HepG2 (cell line): ENCODE results near the gene METTL25. TPM values are rescaled to one million over a fixed set of nuclear protein-coding genes. Genes with fewer than 3 reads are reported as not detected.
A peak's percentile ranks its signal among the peaks of the same experiment; 100 is the strongest.

Experiments
- ARHGAP35 ChIP-seq: sonication (generic); formaldehyde crosslinking; IDR thresholded peaks from 2 replicates; pipeline ENCODE4 v1.9.0; 2022; ENCODE audit warnings: mild to moderate bottlenecking, inconsistent platforms, moderate library complexity, missing genetic modification reagents, borderline replicate concordance
- BCL3 ChIP-seq: sonication (generic); formaldehyde crosslinking; IDR thresholded peaks from 2 replicates; pipeline ENCODE4 v1.5.1; 2020; ENCODE audit warnings: mild to moderate bottlenecking, missing genetic modification reagents, moderate library complexity
- CEBPG ChIP-seq: IDR thresholded peaks from 2 replicates; pipeline ENCODE4 v1.6.1; 2016
- CHCHD3 ChIP-seq: sonication (generic); formaldehyde crosslinking; IDR thresholded peaks from 2 replicates; pipeline ENCODE4 v1.8.0; 2022; ENCODE audit warnings: mild to moderate bottlenecking, missing genetic modification reagents, moderate library complexity
- FOSL1 ChIP-seq: sonication (generic); formaldehyde crosslinking; IDR thresholded peaks from 2 replicates; pipeline ENCODE4 v1.9.0; 2021; ENCODE audit warnings: missing genetic modification reagents, borderline replicate concordance
- KLF16 ChIP-seq, 2 experiments: sonication (generic) in 1 of 2; formaldehyde crosslinking in 1 of 2; IDR thresholded peaks; 2 replicates each; pipeline versions ENCODE4 v1.6.1 to v1.8.0; 2016 to 2023; ENCODE audit warnings: missing genetic modification reagents in 2 of 2, missing compliant biosample characterization in 1 of 2
- LCORL ChIP-seq, 2 experiments: fragments of 450-650 bp in 1 of 2; sonication (generic) in 1 of 2; formaldehyde crosslinking in 1 of 2; IDR thresholded peaks; 2 replicates each; pipeline versions ENCODE4 v1.5.0 to v1.6.1; 2017 to 2020; ENCODE audit warnings: antibody characterized with exemption in 1 of 2, missing genetic modification reagents in 1 of 2
- MAFG ChIP-seq: sonication (generic); formaldehyde crosslinking; IDR thresholded peaks from 2 replicates; pipeline ENCODE4 v1.5.1; 2020; ENCODE audit warnings: mild to moderate bottlenecking, missing genetic modification reagents
- MEF2D ChIP-seq: sonication (generic); formaldehyde crosslinking; IDR thresholded peaks from 2 replicates; pipeline ENCODE4 v1.5.1; 2020; ENCODE audit warnings: mild to moderate bottlenecking, missing genetic modification reagents
- NFIB ChIP-seq: sonication (generic); formaldehyde crosslinking; IDR thresholded peaks from 2 replicates; pipeline ENCODE4 v1.9.0; 2021; ENCODE audit warnings: missing genetic modification reagents, mild to moderate bottlenecking, borderline replicate concordance
- NPAS2 ChIP-seq: sonication (generic); formaldehyde crosslinking; IDR thresholded peaks from 2 replicates; pipeline ENCODE4 v1.8.0; 2022; ENCODE audit warnings: mild to moderate bottlenecking, missing genetic modification reagents, borderline replicate concordance
- SATB2 ChIP-seq: sonication (generic); formaldehyde crosslinking; IDR thresholded peaks from 2 replicates; pipeline ENCODE4 v1.5.0; 2020; ENCODE audit warnings: missing genetic modification reagents
- TAF1 ChIP-seq: sonication (generic); formaldehyde crosslinking; IDR thresholded peaks from 2 replicates; pipeline ENCODE4 v1.4.0; 2020; ENCODE audit warnings: missing genetic modification reagents
- THAP11 ChIP-seq: IDR thresholded peaks from 2 replicates; pipeline ENCODE4 v1.6.1; 2016; ENCODE audit warnings: missing biosample characterization, missing genetic modification reagents
- TSC22D2 ChIP-seq: sonication (generic); formaldehyde crosslinking; IDR thresholded peaks from 2 replicates; pipeline ENCODE4 v1.5.1; 2020; ENCODE audit warnings: missing genetic modification reagents, mild to moderate bottlenecking, borderline replicate concordance
- ZBTB46 ChIP-seq: sonication (generic); formaldehyde crosslinking; IDR thresholded peaks from 2 replicates; pipeline ENCODE4 v1.4.0; 2020; ENCODE audit warnings: mild to moderate bottlenecking, missing genetic modification reagents, borderline replicate concordance
- ZNF207 ChIP-seq: fragments of 450-650 bp; IDR thresholded peaks from 2 replicates; pipeline ENCODE4 v1.6.1; 2016; ENCODE audit warnings: antibody characterized with exemption, borderline replicate concordance
- ZNF282 ChIP-seq: fragments of 450-650 bp; IDR thresholded peaks from 2 replicates; pipeline ENCODE4 v1.6.1; 2018; ENCODE audit not compliant: partially characterized antibody
- ZNF383 ChIP-seq: sonication (generic); formaldehyde crosslinking; IDR thresholded peaks from 2 replicates; pipeline ENCODE4 v1.4.0; 2020; ENCODE audit warnings: missing genetic modification reagents, mild to moderate bottlenecking, borderline replicate concordance
- ZNF570 ChIP-seq: sonication (generic); formaldehyde crosslinking; IDR thresholded peaks from 2 replicates; pipeline ENCODE4 v1.4.0; 2020; ENCODE audit warnings: mild to moderate bottlenecking, missing genetic modification reagents, borderline replicate concordance
- ZNF572 ChIP-seq: sonication (generic); formaldehyde crosslinking; IDR thresholded peaks from 2 replicates; pipeline ENCODE4 v1.5.1; 2020; ENCODE audit warnings: mild to moderate bottlenecking, missing genetic modification reagents
- ZNF576 ChIP-seq: sonication (generic); formaldehyde crosslinking; IDR thresholded peaks from 2 replicates; pipeline ENCODE4 v1.4.0; 2020; ENCODE audit warnings: mild to moderate bottlenecking, missing genetic modification reagents
- ZNF615 ChIP-seq: sonication (generic); formaldehyde crosslinking; IDR thresholded peaks from 2 replicates; pipeline ENCODE4 v1.5.0; 2020; ENCODE audit warnings: mild to moderate bottlenecking, missing genetic modification reagents, borderline replicate concordance
- ZNF75D ChIP-seq: sonication (generic); formaldehyde crosslinking; IDR thresholded peaks from 2 replicates; pipeline ENCODE4 v1.8.1; 2023; ENCODE audit warnings: missing genetic modification reagents, mild to moderate bottlenecking, borderline replicate concordance
- ZNF782 ChIP-seq: sonication (generic); formaldehyde crosslinking; IDR thresholded peaks from 2 replicates; pipeline ENCODE4 v1.4.0; 2020; ENCODE audit warnings: missing genetic modification reagents, mild to moderate bottlenecking, borderline replicate concordance
- ZNF879 ChIP-seq: sonication (generic); formaldehyde crosslinking; IDR thresholded peaks from 2 replicates; pipeline ENCODE4 v1.8.1; 2023; ENCODE audit warnings: missing genetic modification reagents
- polyA plus RNA-seq, 8 experiments: library from polyadenylated mRNA; depleted of rRNA in 3 of 8; stranded (reverse) in 7 of 8; unstranded in 1 of 8; fragments of >200 nt; fragmentation: Illumina TruSeq in 4 of 8; extraction: Trizol in 4 of 8; gene quantifications; 2 replicates each; pipeline versions ENCODE4 v1.2.1 to v1.2.3, GENCODE V29; 2011 to 2016; ENCODE audit warnings: low read depth in 4 of 8, missing spikeins in 1 of 8, mixed read lengths in 1 of 8; ENCODE audit not compliant: insufficient read depth in 1 of 8
- total RNA-seq, 5 experiments: library from RNA; depleted of rRNA; stranded (reverse); fragments of >200 nt; fragmentation: Illumina TruSeq; extraction: Trizol; gene quantifications; 2 replicates each; pipeline ENCODE4 v1.2.3, GENCODE V29; 2016; ENCODE audit warnings: low read depth in 1 of 5
- TF ChIP-seq, protein P1 (sequence below): sonication (generic); formaldehyde crosslinking; IDR thresholded peaks from 2 replicates; pipeline ENCODE4 v1.5.0; 2020; ENCODE audit warnings: mild to moderate bottlenecking, missing genetic modification reagents, borderline replicate concordance

METTL25 gene
- total and polyA plus RNA-seq, 2 of the 13 experiments (the other 11 are each of a cell fraction or from before 2014, with no cell fraction given): 2.2 to 7.8 TPM

GRCh38 chr12:82314406-82314892 is 43.9 kb upstream of the METTL25 start (continued):
- TF ChIP-seq FOSL1 (CRISPR knock-in tag): no peak
- TF ChIP-seq ZNF615 (CRISPR knock-in tag): no peak
- TF ChIP-seq ARHGAP35 (CRISPR knock-in tag): no peak
- TF ChIP-seq ZNF207: no peak
- TF ChIP-seq ZNF879 (CRISPR knock-in tag): no peak
- TF ChIP-seq ZNF572 (CRISPR knock-in tag): 0 out of 2 replicates have a peak, but pooled peaks have one; percentile 38
- TF ChIP-seq LCORL (IDR thresholded peaks at IDR 0.05): no peak
- TF ChIP-seq LCORL (CRISPR knock-in tag; IDR thresholded peaks at IDR 0.05): 0 out of 2 replicates have a peak, but pooled peaks have one; percentile 27
- TF ChIP-seq NFIB (CRISPR knock-in tag): no peak
- 0 out of 2 replicates have a peak, but pooled peaks have one; percentile 45 for TF ChIP-seq CEBPG
- TF ChIP-seq BCL3 (CRISPR knock-in tag): peak; percentile 86
- TF ChIP-seq CHCHD3 (CRISPR knock-in tag): no peak
- TF ChIP-seq ZNF383 (CRISPR knock-in tag): no peak
- no peak for TF ChIP-seq TSC22D2
- TF ChIP-seq ZBTB46: no peak
- TF ChIP-seq TAF1 (CRISPR knock-in tag): no peak
- TF ChIP-seq ZNF75D (CRISPR knock-in tag): no peak
- 0 out of 4 replicates have a peak, but pooled peaks of 1 of the 2 experiments have one; percentile 36 for TF ChIP-seq KLF16 (CRISPR knock-in tag; IDR thresholded peaks at IDR 0.05)
- TF ChIP-seq ZNF576 (CRISPR knock-in tag): no peak
- no peak for TF ChIP-seq MAFG (CRISPR knock-in tag)
- TF ChIP-seq SATB2 (CRISPR knock-in tag): no peak
- no peak for TF ChIP-seq ZNF282
- TF ChIP-seq NPAS2 (CRISPR knock-in tag): no peak
- no peak for TF ChIP-seq ZNF570 (CRISPR knock-in tag)
- no peak for TF ChIP-seq ZNF782
- no peak for TF ChIP-seq THAP11 (CRISPR knock-in tag)
- TF ChIP-seq, protein P1, sequence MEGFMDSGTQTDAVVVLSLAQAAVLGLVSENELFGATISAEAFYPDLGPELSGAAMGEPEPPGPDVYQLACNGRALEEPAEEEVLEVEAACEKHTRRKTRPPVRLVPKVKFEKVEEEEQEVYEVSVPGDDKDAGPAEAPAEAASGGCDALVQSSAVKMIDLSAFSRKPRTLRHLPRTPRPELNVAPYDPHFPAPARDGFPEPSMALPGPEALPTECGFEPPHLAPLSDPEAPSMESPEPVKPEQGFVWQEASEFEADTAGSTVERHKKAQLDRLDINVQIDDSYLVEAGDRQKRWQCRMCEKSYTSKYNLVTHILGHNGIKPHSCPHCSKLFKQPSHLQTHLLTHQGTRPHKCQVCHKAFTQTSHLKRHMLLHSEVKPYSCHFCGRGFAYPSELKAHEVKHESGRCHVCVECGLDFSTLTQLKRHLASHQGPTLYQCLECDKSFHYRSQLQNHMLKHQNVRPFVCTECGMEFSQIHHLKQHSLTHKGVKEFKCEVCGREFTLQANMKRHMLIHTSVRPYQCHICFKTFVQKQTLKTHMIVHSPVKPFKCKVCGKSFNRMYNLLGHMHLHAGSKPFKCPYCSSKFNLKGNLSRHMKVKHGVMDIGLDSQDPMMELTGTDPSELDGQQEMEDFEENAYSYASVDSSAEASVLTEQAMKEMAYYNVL (CRISPR knock-in tag): no peak
- no peak for TF ChIP-seq MEF2D (CRISPR knock-in tag)
